Measurements from ENCODE around the gene NHS.

NHS gene

DNA sequence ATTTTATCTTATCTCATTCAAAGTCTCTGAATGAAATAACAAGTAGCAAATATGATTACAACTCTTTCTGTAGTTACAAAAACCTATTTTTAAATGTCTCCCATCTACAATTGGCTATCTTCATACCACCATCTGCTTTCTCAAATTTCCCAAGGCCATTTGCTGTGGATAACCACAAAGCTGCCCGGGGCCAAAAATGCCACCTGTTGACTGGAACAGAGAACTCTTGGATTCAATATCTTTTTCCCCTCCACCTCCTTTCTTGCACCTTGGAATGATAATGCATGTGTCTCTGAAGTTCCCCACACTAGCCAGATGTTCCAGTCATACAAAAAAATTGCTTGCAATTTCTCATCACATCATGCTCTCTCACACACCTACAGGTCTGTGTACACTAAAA lies 269.0 kb downstream of the NHS start:
- H3K4me1 ChIP-seq (ENCODE audit: control insufficient read depth, low read length) = no peaks in the 10 kb centered on the region
- TF ChIP-seq, protein P1, sequence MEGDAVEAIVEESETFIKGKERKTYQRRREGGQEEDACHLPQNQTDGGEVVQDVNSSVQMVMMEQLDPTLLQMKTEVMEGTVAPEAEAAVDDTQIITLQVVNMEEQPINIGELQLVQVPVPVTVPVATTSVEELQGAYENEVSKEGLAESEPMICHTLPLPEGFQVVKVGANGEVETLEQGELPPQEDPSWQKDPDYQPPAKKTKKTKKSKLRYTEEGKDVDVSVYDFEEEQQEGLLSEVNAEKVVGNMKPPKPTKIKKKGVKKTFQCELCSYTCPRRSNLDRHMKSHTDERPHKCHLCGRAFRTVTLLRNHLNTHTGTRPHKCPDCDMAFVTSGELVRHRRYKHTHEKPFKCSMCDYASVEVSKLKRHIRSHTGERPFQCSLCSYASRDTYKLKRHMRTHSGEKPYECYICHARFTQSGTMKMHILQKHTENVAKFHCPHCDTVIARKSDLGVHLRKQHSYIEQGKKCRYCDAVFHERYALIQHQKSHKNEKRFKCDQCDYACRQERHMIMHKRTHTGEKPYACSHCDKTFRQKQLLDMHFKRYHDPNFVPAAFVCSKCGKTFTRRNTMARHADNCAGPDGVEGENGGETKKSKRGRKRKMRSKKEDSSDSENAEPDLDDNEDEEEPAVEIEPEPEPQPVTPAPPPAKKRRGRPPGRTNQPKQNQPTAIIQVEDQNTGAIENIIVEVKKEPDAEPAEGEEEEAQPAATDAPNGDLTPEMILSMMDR (IDR thresholded peaks at IDR 0.05; ENCODE audit: low read depth, low read length, poor library complexity, severe bottlenecking) = no peak
- no peak for TF ChIP-seq EZH2phosphoT487 (IDR thresholded peaks at IDR 0.05; ENCODE audit: borderline replicate concordance, low read length)
- H3K27me3 ChIP-seq (ENCODE audit: control insufficient read depth, low read length) = no peaks in the 10 kb centered on the region
- no peaks in the 10 kb centered on the region for H4K20me1 ChIP-seq (ENCODE audit: control insufficient read depth, insufficient read depth, low read depth, low read length)
- H3K79me2 ChIP-seq (ENCODE audit: control insufficient read depth, low read length) = no peaks in the 10 kb centered on the region
- H3K9me3 ChIP-seq (ENCODE audit: control insufficient read depth, insufficient read depth, low read length) = no peaks in the 10 kb centered on the region
- no peaks in the 10 kb centered on the region for H3K36me3 ChIP-seq (ENCODE audit: control insufficient read depth, low read length)
- H3K27ac ChIP-seq (ENCODE audit: low read depth, low read length) = no peak overlapping the region
- H3K4me2 ChIP-seq (ENCODE audit: low read length) = no peak overlapping the region
- no peak overlapping the region for H3K4me3 ChIP-seq (ENCODE audit: low read length)
- no peaks in the 10 kb centered on the region for H3F3A ChIP-seq (ENCODE audit: control insufficient read depth, insufficient read depth)
- H3K9me2 ChIP-seq (replicated peaks; ENCODE audit: control insufficient read depth, low read length) = no peaks in the 10 kb centered on the region

DNA sequence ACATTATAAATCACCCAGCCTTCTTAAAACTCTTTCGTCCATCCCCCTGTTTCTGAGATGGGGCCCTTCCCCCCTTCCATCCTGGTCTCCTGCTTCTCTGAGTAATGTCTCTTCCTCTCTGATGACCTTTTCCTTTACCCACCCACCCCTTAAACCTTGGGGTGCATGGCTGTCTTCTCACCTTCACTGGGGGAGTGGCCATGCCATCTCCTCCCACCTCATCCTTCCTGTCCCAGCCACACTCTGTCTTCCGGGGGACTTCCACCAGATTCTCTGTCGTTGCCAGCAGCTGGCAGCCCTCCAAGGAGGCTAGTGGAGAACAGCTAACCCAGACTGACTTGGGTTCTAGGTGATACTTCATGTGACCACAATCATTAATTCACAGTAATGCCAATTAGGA lies 279.1 kb downstream of the NHS start:
- Histone ChIP-seq H3F3A (ENCODE audit: control insufficient read depth, insufficient read depth) (no peaks in the 10 kb centered on the region), H3K4me2 (ENCODE audit: low read length) (no peak overlapping the region), H3K27ac (ENCODE audit: low read depth, low read length) (no peak overlapping the region), H3K4me3 (ENCODE audit: low read length) (no peak overlapping the region), H3K9me3 (ENCODE audit: control insufficient read depth, insufficient read depth, low read length) (no peaks in the 10 kb centered on the region), H3K9me2 (replicated peaks; ENCODE audit: control insufficient read depth, low read length) (no peaks in the 10 kb centered on the region), H3K79me2 (ENCODE audit: control insufficient read depth, low read length) (no peaks in the 10 kb centered on the region), H4K20me1 (ENCODE audit: control insufficient read depth, insufficient read depth, low read depth, low read length) (no peaks in the 10 kb centered on the region), H3K36me3 (ENCODE audit: control insufficient read depth, low read length) (no peaks in the 10 kb centered on the region), H3K4me1 (ENCODE audit: control insufficient read depth, low read length) (no peaks in the 10 kb centered on the region), H3K27me3 (ENCODE audit: control insufficient read depth, low read length) (no peaks in the 10 kb centered on the region)
- TF ChIP-seq EZH2phosphoT487 (IDR thresholded peaks at IDR 0.05; ENCODE audit: borderline replicate concordance, low read length) = no peak

DNA sequence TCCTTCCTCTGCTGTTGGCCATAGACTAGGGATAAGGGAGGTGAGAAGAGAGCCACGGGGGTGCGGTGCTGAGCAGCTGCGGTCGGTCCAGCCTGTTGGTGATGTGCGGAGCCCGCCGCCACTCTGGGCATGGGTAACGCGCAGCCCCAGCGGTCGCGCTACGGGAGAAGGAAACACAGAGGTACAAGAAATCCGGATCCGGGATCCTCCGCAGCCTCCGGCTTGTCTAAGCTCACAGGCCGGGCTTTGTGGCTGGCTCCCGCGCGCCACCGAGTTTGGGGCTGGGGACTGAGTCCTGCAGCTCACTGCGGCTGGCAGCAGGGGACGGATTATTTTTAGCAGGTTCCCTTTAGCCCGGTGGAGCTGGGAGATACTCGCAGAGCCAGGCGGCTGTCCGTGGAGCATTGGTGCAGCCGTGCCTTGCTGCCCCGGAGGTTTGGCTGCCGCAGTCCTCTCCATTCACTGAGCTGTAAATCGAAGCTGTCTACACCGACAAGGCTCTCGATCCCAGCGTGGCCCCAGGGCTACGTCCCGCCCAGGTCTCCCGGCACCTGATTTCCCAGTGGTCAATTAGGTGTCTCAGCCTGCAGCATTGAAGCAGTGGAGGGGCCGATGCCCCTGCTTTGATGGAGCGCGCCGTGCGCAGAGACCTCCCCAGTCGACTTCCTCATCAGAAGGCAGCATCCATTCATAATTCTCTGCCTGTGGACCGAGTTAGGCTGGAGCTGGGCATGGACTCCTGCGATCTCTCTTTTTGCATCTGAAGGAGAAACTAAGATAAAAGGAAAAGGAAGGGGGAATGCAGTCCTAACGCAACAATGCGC lies 280.4 kb downstream of the NHS start:
- Histone ChIP-seq H3K4me3 (ENCODE audit: low read length) (no peak overlapping the region), H3K4me1 (ENCODE audit: control insufficient read depth, low read length) (no peaks in the 10 kb centered on the region), H3K27me3 (ENCODE audit: control insufficient read depth, low read length) (no peaks in the 10 kb centered on the region), H3K9me2 (replicated peaks; ENCODE audit: control insufficient read depth, low read length) (no peaks in the 10 kb centered on the region), H3K36me3 (ENCODE audit: control insufficient read depth, low read length) (no peaks in the 10 kb centered on the region), H3K9me3 (ENCODE audit: control insufficient read depth, insufficient read depth, low read length) (no peaks in the 10 kb centered on the region), H4K20me1 (ENCODE audit: control insufficient read depth, insufficient read depth, low read depth, low read length) (no peaks in the 10 kb centered on the region), H3K27ac (ENCODE audit: low read depth, low read length) (no peak overlapping the region), H3K4me2 (ENCODE audit: low read length) (no peak overlapping the region), H3F3A (ENCODE audit: control insufficient read depth, insufficient read depth) (no peaks in the 10 kb centered on the region), H3K79me2 (ENCODE audit: control insufficient read depth, low read length) (no peaks in the 10 kb centered on the region)
- TF ChIP-seq, protein P1 (IDR thresholded peaks at IDR 0.05; ENCODE audit: low read depth, low read length, poor library complexity, severe bottlenecking) = no peak
- TF ChIP-seq EZH2phosphoT487 (IDR thresholded peaks at IDR 0.05; ENCODE audit: borderline replicate concordance, low read length) = no peak

DNA sequence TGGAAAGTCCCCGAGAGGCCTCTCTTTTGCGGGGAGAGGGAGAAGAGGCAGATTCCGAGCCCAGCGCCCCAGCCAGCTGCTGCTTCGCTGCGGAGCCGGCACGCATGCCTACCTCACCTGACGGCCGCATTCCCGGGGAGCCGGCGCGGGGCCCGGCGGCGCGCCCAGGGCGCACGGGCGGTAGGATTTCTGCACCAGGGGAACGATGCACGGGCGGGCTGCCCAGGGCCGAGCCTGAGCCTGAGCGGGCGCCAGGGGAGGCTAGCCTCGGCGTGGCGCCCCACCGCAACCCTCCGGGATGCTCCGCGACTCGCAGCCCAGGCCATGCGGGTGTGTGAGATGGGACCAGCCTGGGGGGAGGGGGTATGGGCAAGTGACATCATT lies 281.0 kb downstream of the NHS start:
- Histone ChIP-seq H3K79me2 (ENCODE audit: control insufficient read depth, low read length) (no peaks in the 10 kb centered on the region), H3K4me2 (ENCODE audit: low read length) (no peak overlapping the region), H3K27me3 (ENCODE audit: control insufficient read depth, low read length) (no peaks in the 10 kb centered on the region), H3K36me3 (ENCODE audit: control insufficient read depth, low read length) (no peaks in the 10 kb centered on the region), H3K27ac (ENCODE audit: low read depth, low read length) (no peak overlapping the region), H3K9me2 (replicated peaks; ENCODE audit: control insufficient read depth, low read length) (no peaks in the 10 kb centered on the region), H3K9me3 (ENCODE audit: control insufficient read depth, insufficient read depth, low read length) (no peaks in the 10 kb centered on the region), H3F3A (ENCODE audit: control insufficient read depth, insufficient read depth) (no peaks in the 10 kb centered on the region), H4K20me1 (ENCODE audit: control insufficient read depth, insufficient read depth, low read depth, low read length) (no peaks in the 10 kb centered on the region), H3K4me1 (ENCODE audit: control insufficient read depth, low read length) (no peaks in the 10 kb centered on the region), H3K4me3 (ENCODE audit: low read length) (no peak overlapping the region)
- no peak for TF ChIP-seq EZH2phosphoT487 (IDR thresholded peaks at IDR 0.05; ENCODE audit: borderline replicate concordance, low read length)
- TF ChIP-seq, protein P1 (IDR thresholded peaks at IDR 0.05; ENCODE audit: low read depth, low read length, poor library complexity, severe bottlenecking) = no peak

Measured in DOHH2 (cell line).